Endodermal cell (in vitro differentiated cells): Measurements from ENCODE around the gene RCOR1. TPM values are rescaled to one million over a fixed set of nuclear protein-coding genes. Genes with fewer than 3 reads are reported as not detected.

Experiments
- DNase-seq: peaks from one replicate; pipeline ENCODE4 v3.0.0-alpha.2; 2017
- H3K27ac ChIP-seq: 2 replicates; pipeline ENCODE4 v1.5.1; 2013; ENCODE audit warnings: mild to moderate bottlenecking, low read depth, low read length, moderate library complexity
- H3K27me3 ChIP-seq: 2 replicates; pipeline ENCODE4 v1.6.1; 2013; ENCODE audit warnings: mild to moderate bottlenecking, low read length, moderate library complexity; ENCODE audit not compliant: insufficient read depth, control insufficient read depth, poor library complexity, severe bottlenecking
- H3K36me3 ChIP-seq: 2 replicates; pipeline ENCODE4 v1.7.0; 2013; ENCODE audit warnings: mild to moderate bottlenecking, low read length, moderate library complexity; ENCODE audit not compliant: control insufficient read depth, insufficient read depth
- H3K4me1 ChIP-seq: one replicate; pipeline ENCODE4 v1.7.0; 2013; ENCODE audit warnings: low read length; ENCODE audit not compliant: control insufficient read depth, insufficient read depth
- H3K4me3 ChIP-seq: 2 replicates; pipeline ENCODE4 v1.5.1; 2013; ENCODE audit warnings: mild to moderate bottlenecking, low read length, moderate library complexity
- H3K9ac ChIP-seq: 2 replicates; pipeline ENCODE4 v1.6.1; 2013; ENCODE audit warnings: mild to moderate bottlenecking, low read length, moderate library complexity; ENCODE audit not compliant: poor library complexity, severe bottlenecking; ENCODE audit errors: extremely low read depth
- H3K9me3 ChIP-seq: 2 replicates; pipeline ENCODE4 v1.6.1; 2013; ENCODE audit warnings: mild to moderate bottlenecking, low read length, moderate library complexity; ENCODE audit not compliant: control insufficient read depth
- H3K27ac Mint-ChIP-seq: 2 replicates; pipeline ENCODE4 v1.8.0; 2020; ENCODE audit warnings: mixed read lengths
- H3K27me3 Mint-ChIP-seq: 2 replicates; pipeline ENCODE4 v1.8.0; 2021; ENCODE audit warnings: mild to moderate bottlenecking, mixed read lengths; ENCODE audit not compliant: insufficient read depth
- H3K36me3 Mint-ChIP-seq: 2 replicates; pipeline ENCODE4 v1.8.0; 2020; ENCODE audit warnings: low read depth, mixed read lengths
- H3K4me1 Mint-ChIP-seq: 2 replicates; pipeline ENCODE4 v1.8.0; 2020; ENCODE audit warnings: mixed read lengths
- H3K4me3 Mint-ChIP-seq: 2 replicates; pipeline ENCODE4 v1.8.0; 2020; ENCODE audit warnings: mild to moderate bottlenecking, moderate library complexity, mixed read lengths
- H3K9me3 Mint-ChIP-seq: 2 replicates; pipeline ENCODE4 v1.8.0; 2020; ENCODE audit warnings: mild to moderate bottlenecking, mixed read lengths
- CTCF ChIP-seq: fragments of 200-600 bp; sonication (generic); conservative IDR thresholded peaks from 2 replicates; pipeline ENCODE4 v1.5.0; 2021; ENCODE audit warnings: antibody characterized with exemption, mild to moderate bottlenecking
- WGBS, 2 experiments: methylation state at CpG; one replicate each; pipeline versions ENCODE4 v1.1.5 to v1.1.7; 2013; ENCODE audit warnings: missing lambda C conversion rate in 2 of 2, mixed read lengths in 1 of 2; ENCODE audit not compliant: insufficient coverage in 1 of 2, insufficient read length in 1 of 2; 5-methylcytosine and 5-hydroxymethylcytosine counted together
- total RNA-seq, 2 donors: library from RNA; stranded (reverse); fragmentation: NEBNext Ultra II Directional in 1 of 2; extraction: Animal tissue kit (Norgen Biotek cat#: 25700) in 1 of 2; gene quantifications; 2 replicates in 1 of 2; 3 replicates in 1 of 2; pipeline ENCODE4 v1.2.1, GENCODE V29; 2021

The RCOR1 gene
- total RNA-seq, 2 donors from 2014 or later: 30.3 to 31.5 TPM

GRCh38 chr14:102746634-102747438 lies 154.4 kb downstream of the RCOR1 start:
- no peak overlapping the region for H3K27ac ChIP-seq
- Mint-ChIP-seq H3K4me1 (peaks cover 16% of the 10 kb centered on the region), H3K27ac (no peak overlapping the region), H3K27me3 (no peaks in the 10 kb centered on the region), H3K4me3 (no peak overlapping the region), H3K36me3 (peaks cover 29% of the 10 kb centered on the region), H3K9me3 (peaks cover 11% of the 10 kb centered on the region)
- 94% methylated on average over 19 to 24 of the region's 28 CpGs for WGBS, 2 experiments
- no peaks in the 10 kb centered on the region for H3K27me3 ChIP-seq
- H3K4me1 ChIP-seq: peaks cover 11% of the 10 kb centered on the region
- no peaks in the 10 kb centered on the region for H3K36me3 ChIP-seq
- no peak for TF ChIP-seq CTCF
- H3K9me3 ChIP-seq: no peaks in the 10 kb centered on the region
- H3K4me3 ChIP-seq: no peak overlapping the region
- DNase-seq: no peak
- no peak overlapping the region for H3K9ac ChIP-seq

GRCh38 chr14:102748806-102749205 lies 156.4 kb downstream of the RCOR1 start:
- DNase-seq: no peak
- Histone ChIP-seq H3K4me1 (peaks cover 11% of the 10 kb centered on the region), H3K27ac (no peak overlapping the region), H3K4me3 (no peak overlapping the region), H3K27me3 (no peaks in the 10 kb centered on the region), H3K36me3 (no peaks in the 10 kb centered on the region), H3K9ac (no peak overlapping the region), H3K9me3 (no peaks in the 10 kb centered on the region)
- no peaks in the 10 kb centered on the region for H3K9me3 Mint-ChIP-seq
- peaks cover 20% of the 10 kb centered on the region for H3K36me3 Mint-ChIP-seq
- peaks cover 16% of the 10 kb centered on the region for H3K4me1 Mint-ChIP-seq
- H3K4me3 Mint-ChIP-seq: no peak overlapping the region
- no peak overlapping the region for H3K27ac Mint-ChIP-seq
- 96 to 100% methylated on average over 3 to 8 of the region's 8 CpGs for WGBS, 2 experiments
- no peaks in the 10 kb centered on the region for H3K27me3 Mint-ChIP-seq
- TF ChIP-seq CTCF: no peak

- TF ChIP-seq CTCF: no peak
- Mint-ChIP-seq H3K27me3 (no peaks in the 10 kb centered on the region), H3K36me3 (peaks cover 20% of the 10 kb centered on the region), H3K4me1 (peaks cover 16% of the 10 kb centered on the region), H3K27ac (peak overlapping the region; percentile 52), H3K9me3 (no peaks in the 10 kb centered on the region), H3K4me3 (no peak overlapping the region)
- peak; percentile 69 for DNase-seq
- Histone ChIP-seq H3K4me3 (no peak overlapping the region), H3K27ac (no peak overlapping the region), H3K9ac (no peak overlapping the region), H3K36me3 (no peaks in the 10 kb centered on the region), H3K27me3 (no peaks in the 10 kb centered on the region), H3K9me3 (no peaks in the 10 kb centered on the region), H3K4me1 (peaks cover 11% of the 10 kb centered on the region)
- 90% methylated on average over 24 to 33 of the region's 33 CpGs for WGBS, 2 experiments
These were observed 157.2 kb downstream of the RCOR1 start for GRCh38 chr14:102749393-102750305.
